Tibial artery (tissue), 4 donors: ENCODE results near the gene LHFPL6.

Experiments used
- DNase-seq, 2 donors: peaks; one replicate each; pipeline ENCODE4 v3.0.0-alpha.2; 2019
- H3K27ac ChIP-seq, 2 donors: fragments of 200-600 bp; sonication (generic) in 1 of 2; 1 replicate in 1 of 2; 2 replicates in 1 of 2; pipeline ENCODE4 v1.5.1; 2018 to 2019; ENCODE audit warnings: mild to moderate bottlenecking in 1 of 2
- H3K27me3 ChIP-seq, 2 donors: fragments of 200-600 bp; sonication (generic) in 1 of 2; one replicate each; pipeline versions ENCODE4 v1.5.1 to v1.6.0; 2016 to 2019
- H3K36me3 ChIP-seq, 3 donors: fragments of 200-600 bp; sonication (generic) in 2 of 3; one replicate each; pipeline ENCODE4 v1.5.1; 2016 to 2019; ENCODE audit warnings: mild to moderate bottlenecking in 2 of 3
- H3K4me1 ChIP-seq, 4 donors: fragments of 200-600 bp; sonication (generic) in 2 of 4; 1 replicate in 3 of 4; 2 replicates in 1 of 4; pipeline ENCODE4 v1.5.1; 2016 to 2019
- H3K4me3 ChIP-seq, 2 donors: fragments of 200-600 bp; sonication (generic) in 1 of 2; 1 replicate in 1 of 2; 2 replicates in 1 of 2; pipeline ENCODE4 v1.5.1; 2018 to 2019; ENCODE audit warnings: mild to moderate bottlenecking in 2 of 2
- H3K9me3 ChIP-seq, 3 donors: fragments of 200-600 bp; sonication (generic) in 1 of 3; one replicate each; pipeline ENCODE4 v1.5.1; 2016 to 2019
- intact Hi-C: fragments of 100-400 bp; cut with DNase I; formaldehyde crosslinking; loops from one replicate; pipeline ENCODE4 v1.15.0; 2023; ENCODE audit warnings: low total_unique reads
- TF ChIP-seq, protein P1 (sequence below), 2 experiments: fragments of 200-600 bp in 1 of 2; fragments of 450-650 bp in 1 of 2; IDR thresholded peaks; one replicate each; pipeline ENCODE4 v1.5.1; 2017 to 2019; ENCODE audit warnings: antibody characterized with exemption in 2 of 2, mild to moderate bottlenecking in 1 of 2, moderate library complexity in 1 of 2

LHFPL6 gene

GRCh38 chr13:39577838-39578491 is 25.0 kb downstream of the LHFPL6 start:
- no peaks in the 10 kb centered on the region for H3K36me3 ChIP-seq
- intact Hi-C loops: no loop called here
- no peak overlapping the region for H3K4me3 ChIP-seq
- H3K4me1 ChIP-seq: peaks cover 0 to 54% (median 13%) of the 10 kb centered on the region in 4 donors
- H3K9me3 ChIP-seq: no peaks in the 10 kb centered on the region
- TF ChIP-seq, protein P1, sequence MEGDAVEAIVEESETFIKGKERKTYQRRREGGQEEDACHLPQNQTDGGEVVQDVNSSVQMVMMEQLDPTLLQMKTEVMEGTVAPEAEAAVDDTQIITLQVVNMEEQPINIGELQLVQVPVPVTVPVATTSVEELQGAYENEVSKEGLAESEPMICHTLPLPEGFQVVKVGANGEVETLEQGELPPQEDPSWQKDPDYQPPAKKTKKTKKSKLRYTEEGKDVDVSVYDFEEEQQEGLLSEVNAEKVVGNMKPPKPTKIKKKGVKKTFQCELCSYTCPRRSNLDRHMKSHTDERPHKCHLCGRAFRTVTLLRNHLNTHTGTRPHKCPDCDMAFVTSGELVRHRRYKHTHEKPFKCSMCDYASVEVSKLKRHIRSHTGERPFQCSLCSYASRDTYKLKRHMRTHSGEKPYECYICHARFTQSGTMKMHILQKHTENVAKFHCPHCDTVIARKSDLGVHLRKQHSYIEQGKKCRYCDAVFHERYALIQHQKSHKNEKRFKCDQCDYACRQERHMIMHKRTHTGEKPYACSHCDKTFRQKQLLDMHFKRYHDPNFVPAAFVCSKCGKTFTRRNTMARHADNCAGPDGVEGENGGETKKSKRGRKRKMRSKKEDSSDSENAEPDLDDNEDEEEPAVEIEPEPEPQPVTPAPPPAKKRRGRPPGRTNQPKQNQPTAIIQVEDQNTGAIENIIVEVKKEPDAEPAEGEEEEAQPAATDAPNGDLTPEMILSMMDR (IDR thresholded peaks at IDR 0.05): no peak
- no peaks in the 10 kb centered on the region for H3K27me3 ChIP-seq
- no peak for DNase-seq
- peak overlapping the region in 1 of 2 donors; percentile 11 for H3K27ac ChIP-seq

- Histone ChIP-seq H3K4me1 (peaks cover 0 to 52% (median 13%) of the 10 kb centered on the region in 4 donors), H3K27me3 (no peaks in the 10 kb centered on the region), H3K36me3 (no peaks in the 10 kb centered on the region), H3K9me3 (no peaks in the 10 kb centered on the region), H3K27ac (peak overlapping the region in 1 of 2 donors; percentile 11), H3K4me3 (no peak overlapping the region)
- no peak for DNase-seq
- intact Hi-C loops: no loop called here
- TF ChIP-seq, protein P1 (IDR thresholded peaks at IDR 0.05): no peak
Observed at GRCh38 chr13:39577203-39577602, 25.8 kb downstream of the LHFPL6 start.

DNA sequence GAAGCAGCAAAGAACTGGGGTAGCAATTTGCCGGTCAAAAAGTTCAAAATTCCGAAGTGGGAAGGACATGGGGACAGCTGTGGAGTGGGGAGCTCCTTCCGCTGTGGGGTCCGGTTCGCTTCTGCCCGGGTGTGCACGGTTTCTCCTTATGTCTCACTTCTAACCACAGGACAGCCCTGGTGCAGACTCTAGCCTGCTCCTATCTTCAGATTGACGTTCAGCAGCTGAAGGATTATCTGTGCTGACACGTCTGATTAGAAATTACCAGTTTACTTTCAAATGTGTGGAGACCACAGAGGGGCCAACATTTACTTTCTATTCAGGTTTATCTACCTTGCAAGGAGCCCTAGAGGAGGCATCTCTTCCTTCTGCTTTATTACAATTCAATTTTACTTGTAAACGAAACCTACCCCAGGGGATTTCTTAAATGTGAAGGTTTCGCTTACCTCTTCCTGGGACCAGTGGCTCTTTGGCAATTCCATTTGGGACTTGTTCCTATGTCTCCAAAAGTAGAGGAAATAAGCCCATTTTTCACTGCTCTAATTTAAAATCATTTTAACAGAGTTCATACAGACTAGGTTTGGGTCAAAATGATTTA is 27.3 kb downstream of the LHFPL6 start:
- no peak for DNase-seq
- H3K27ac ChIP-seq: no peak overlapping the region
- no peaks in the 10 kb centered on the region for H3K36me3 ChIP-seq
- TF ChIP-seq, protein P1 (IDR thresholded peaks at IDR 0.05): no peak
- peaks cover 0 to 39% (median 13%) of the 10 kb centered on the region in 4 donors for H3K4me1 ChIP-seq
- H3K9me3 ChIP-seq: no peaks in the 10 kb centered on the region
- intact Hi-C loops: no loop called here
- no peak overlapping the region for H3K4me3 ChIP-seq
- no peaks in the 10 kb centered on the region for H3K27me3 ChIP-seq

DNA sequence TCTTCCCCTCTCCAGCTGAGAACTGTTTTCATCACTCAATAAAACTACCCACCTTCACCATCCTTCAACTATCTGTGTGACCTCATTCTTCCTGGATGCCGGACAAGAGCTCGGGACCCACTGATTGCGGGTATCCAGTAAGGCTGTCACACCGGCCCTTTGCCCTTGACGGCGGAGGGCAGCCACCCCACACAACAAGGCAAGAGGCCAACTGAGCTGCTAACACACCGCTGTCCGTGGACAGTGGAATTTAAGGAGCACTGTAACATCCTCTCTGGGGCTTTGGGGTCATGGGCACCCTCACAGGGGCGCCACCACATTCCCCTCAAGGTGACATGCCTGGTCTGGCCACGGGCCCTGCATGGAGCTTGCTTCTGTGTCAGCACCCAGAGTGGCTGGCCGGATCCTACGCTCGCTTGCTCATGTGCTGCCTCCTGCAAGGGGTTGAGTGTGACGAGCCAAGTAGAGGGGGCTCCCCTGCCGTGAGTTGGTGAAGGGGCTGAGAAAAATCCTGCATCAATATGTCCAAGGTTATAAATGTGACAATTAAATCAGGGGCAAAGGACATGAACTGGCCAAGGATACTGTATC is 31.4 kb downstream of the LHFPL6 start:
- TF ChIP-seq, protein P1 (IDR thresholded peaks at IDR 0.05): no peak
- Histone ChIP-seq H3K4me3 (no peak overlapping the region), H3K9me3 (no peaks in the 10 kb centered on the region), H3K27me3 (no peaks in the 10 kb centered on the region), H3K36me3 (no peaks in the 10 kb centered on the region), H3K4me1 (peaks cover 0 to 9% (median 0%) of the 10 kb centered on the region in 4 donors), H3K27ac (no peak overlapping the region)
- no peak for DNase-seq
- intact Hi-C loops: no loop called here

- intact Hi-C loops: no loop called here
- H3K36me3 ChIP-seq: no peaks in the 10 kb centered on the region
- TF ChIP-seq, protein P1 (IDR thresholded peaks at IDR 0.05): no peak
- no peaks in the 10 kb centered on the region for H3K9me3 ChIP-seq
- DNase-seq: no peak
- H3K4me3 ChIP-seq: no peak overlapping the region
- no peak overlapping the region for H3K27ac ChIP-seq
- H3K4me1 ChIP-seq: peaks cover 0 to 44% (median 17%) of the 10 kb centered on the region in 4 donors
- no peaks in the 10 kb centered on the region for H3K27me3 ChIP-seq
Observed at GRCh38 chr13:39567569-39567968, 35.4 kb downstream of the LHFPL6 start.
